ENCODE data around the gene GNA15.

DNA sequence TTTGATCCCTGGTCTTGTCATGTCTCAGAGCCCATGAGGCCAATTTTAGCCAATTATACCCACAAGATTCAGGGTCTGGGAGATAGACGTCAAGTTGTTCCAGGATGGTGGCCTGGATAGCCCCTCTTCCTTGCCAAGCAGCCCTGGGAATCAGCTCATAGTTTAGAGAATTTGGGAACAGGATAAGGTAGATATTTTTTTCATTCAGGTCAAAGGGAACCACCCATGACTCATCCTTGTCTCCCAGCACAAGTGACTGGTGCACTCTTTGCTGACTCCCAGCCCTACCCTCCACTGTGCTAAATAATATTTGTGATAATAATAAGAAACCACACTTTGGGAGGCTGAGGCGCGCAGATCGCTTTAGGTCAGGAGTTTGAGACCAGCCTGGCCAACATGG lies 25.6 kb downstream of the GNA15 start:
- TF ChIP-seq, protein P1, sequence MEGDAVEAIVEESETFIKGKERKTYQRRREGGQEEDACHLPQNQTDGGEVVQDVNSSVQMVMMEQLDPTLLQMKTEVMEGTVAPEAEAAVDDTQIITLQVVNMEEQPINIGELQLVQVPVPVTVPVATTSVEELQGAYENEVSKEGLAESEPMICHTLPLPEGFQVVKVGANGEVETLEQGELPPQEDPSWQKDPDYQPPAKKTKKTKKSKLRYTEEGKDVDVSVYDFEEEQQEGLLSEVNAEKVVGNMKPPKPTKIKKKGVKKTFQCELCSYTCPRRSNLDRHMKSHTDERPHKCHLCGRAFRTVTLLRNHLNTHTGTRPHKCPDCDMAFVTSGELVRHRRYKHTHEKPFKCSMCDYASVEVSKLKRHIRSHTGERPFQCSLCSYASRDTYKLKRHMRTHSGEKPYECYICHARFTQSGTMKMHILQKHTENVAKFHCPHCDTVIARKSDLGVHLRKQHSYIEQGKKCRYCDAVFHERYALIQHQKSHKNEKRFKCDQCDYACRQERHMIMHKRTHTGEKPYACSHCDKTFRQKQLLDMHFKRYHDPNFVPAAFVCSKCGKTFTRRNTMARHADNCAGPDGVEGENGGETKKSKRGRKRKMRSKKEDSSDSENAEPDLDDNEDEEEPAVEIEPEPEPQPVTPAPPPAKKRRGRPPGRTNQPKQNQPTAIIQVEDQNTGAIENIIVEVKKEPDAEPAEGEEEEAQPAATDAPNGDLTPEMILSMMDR (IDR thresholded peaks at IDR 0.05; ENCODE audit: low read length): no peak
- TF ChIP-seq EZH2 (IDR thresholded peaks at IDR 0.05; ENCODE audit: borderline replicate concordance, low read length): no peak
